Measurements from ENCODE around the gene STXBP6.

DNA sequence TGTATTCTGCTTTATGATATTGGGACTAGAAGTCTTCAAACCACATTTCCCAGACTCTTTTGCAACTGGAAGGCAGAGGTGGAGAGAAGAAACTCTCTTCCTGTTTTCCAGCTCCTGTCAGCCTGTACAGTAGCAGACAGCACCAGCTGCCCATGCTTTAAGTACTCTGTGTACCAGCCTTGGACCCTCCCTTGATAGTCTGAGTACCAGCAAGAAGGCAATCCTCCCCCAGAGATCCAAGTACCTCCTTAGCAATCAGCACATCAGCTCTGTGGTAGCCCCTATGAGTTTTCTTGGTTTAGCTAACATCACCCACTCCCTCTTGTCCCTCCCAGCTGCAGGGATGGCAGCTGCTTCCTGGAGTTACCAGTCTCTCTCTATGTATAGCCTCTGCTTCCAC is 56.3 kb downstream of the STXBP6 start:
- TF ChIP-seq POLR2A (IDR thresholded peaks at IDR 0.05; ENCODE audit: low read length), result no peak
- TF ChIP-seq GATA1 (IDR thresholded peaks at IDR 0.05; ENCODE audit: low read depth, low read length), result no peak

Data from erythroblast (primary cell).